ENCODE measurements around the gene ALOX12B. TPM values are rescaled to one million over a fixed set of nuclear protein-coding genes. Genes with fewer than 3 reads are reported as not detected.
"Not testable (repeated sequence)": the region's sequence is repeated elsewhere in the genome, so short reads cannot be mapped to it uniquely, and the experiment has no call there.

Gene ALOX12B
- total RNA-seq, 1 donor from 2014 or later, result 1.4 TPM

- CTCF ChIA-PET, result no interaction called here
- H3K4me3 Mint-ChIP-seq, result no peak overlapping the region
- H3K27ac Mint-ChIP-seq, result no peak overlapping the region
- ATAC-seq (ENCODE audit: low read depth) (no peak), DNase-seq (no peak)
- intact Hi-C loops (cut with micrococcal nuclease), result no loop called here
- no peaks in the 10 kb centered on the region for H3K9me3 Mint-ChIP-seq
- no peaks in the 10 kb centered on the region for H3K4me1 Mint-ChIP-seq
- H3K27me3 Mint-ChIP-seq, result peaks cover 54% of the 10 kb centered on the region
- no peaks in the 10 kb centered on the region for H3K36me3 Mint-ChIP-seq (ENCODE audit: low read depth)
- no peak for TF ChIP-seq CTCF (IDR thresholded peaks at IDR 0.05)
- POLR2A ChIA-PET, result no interaction called here
These were observed 62.2 kb downstream of the ALOX12B start for GRCh38 chr17:8025176-8025911.

- H3K36me3 Mint-ChIP-seq (ENCODE audit: low read depth); intact Hi-C loops (cut with micrococcal nuclease); H3K4me3 Mint-ChIP-seq; H3K4me1 Mint-ChIP-seq; CTCF ChIA-PET; ATAC-seq (ENCODE audit: low read depth); DNase-seq; H3K27ac Mint-ChIP-seq; H3K9me3 Mint-ChIP-seq: not testable (repeated sequence)
- H3K27me3 Mint-ChIP-seq, result peaks cover 56% of the 10 kb centered on the region
- POLR2A ChIA-PET, result interaction anchor here (0.6 kb wide), 1 partner anchor 181 kb away, joined by 5 read pairs; no protein-coding TSS in a partner anchor
These were observed 63.4 kb downstream of the ALOX12B start for GRCh38 chr17:8024161-8024560.

Other genes starting within 250 kb of the ALOX12B start
- 3.2 and 7.1 TPM in 2 replicates for gene TMEM88, start 232.7 kb downstream of the ALOX12B start, total RNA-seq
- 36.0 and 47.9 TPM in 2 replicates for gene NAA38, start 230.2 kb downstream of the ALOX12B start, total RNA-seq
- gene CYB5D1, start 229.7 kb downstream of the ALOX12B start, total RNA-seq, result 5.4 and 6.1 TPM in 2 replicates
- gene CHD3, start 198.9 kb downstream of the ALOX12B start, total RNA-seq, result 103 and 109 TPM in 2 replicates
- 2.5 and 2.8 TPM in 2 replicates for gene RNF227, start 171.4 kb downstream of the ALOX12B start, total RNA-seq
- gene KCNAB3, start 157.9 kb downstream of the ALOX12B start, total RNA-seq, result 10.8 and 12.9 TPM in 2 replicates
- gene TRAPPC1, start 155.8 kb downstream of the ALOX12B start, total RNA-seq, result 129 and 167 TPM in 2 replicates
- gene CNTROB, start 155.5 kb downstream of the ALOX12B start, total RNA-seq, result 23.0 and 24.6 TPM in 2 replicates
- gene GUCY2D, start 85.1 kb downstream of the ALOX12B start, total RNA-seq, result not detected in 2 replicates
- not detected in 2 replicates for gene ALOX15B, start 48.7 kb downstream of the ALOX12B start, total RNA-seq
- not detected in 2 replicates for gene ALOXE3, start 30.8 kb upstream of the ALOX12B start, total RNA-seq
- 0.12 and 0.49 TPM in 2 replicates for gene HES7, start 36.4 kb upstream of the ALOX12B start, total RNA-seq
- gene PER1, start 64.7 kb upstream of the ALOX12B start, total RNA-seq, result 40.7 and 45.0 TPM in 2 replicates
- gene VAMP2, start 75.2 kb upstream of the ALOX12B start, total RNA-seq, result 82.0 and 97.7 TPM in 2 replicates
- 17.3 and 20.9 TPM in 2 replicates for gene TMEM107, start 88.7 kb upstream of the ALOX12B start, total RNA-seq
- gene BORCS6, start 102.5 kb upstream of the ALOX12B start, total RNA-seq, result 12.3 and 12.8 TPM in 2 replicates
- gene AURKB, start 122.9 kb upstream of the ALOX12B start, total RNA-seq, result 1.7 and 3.0 TPM in 2 replicates
- gene CTC1, start 160.3 kb upstream of the ALOX12B start, total RNA-seq, result 121 and 136 TPM in 2 replicates
- 121 and 126 TPM in 2 replicates for gene PFAS, start 161.6 kb upstream of the ALOX12B start, total RNA-seq
- 50.1 and 50.9 TPM in 2 replicates for gene RANGRF, start 201.0 kb upstream of the ALOX12B start, total RNA-seq
- gene SLC25A35, start 207.7 kb upstream of the ALOX12B start, total RNA-seq, result 6.7 and 7.3 TPM in 2 replicates
- not detected in 2 replicates for gene ARHGEF15, start 222.5 kb upstream of the ALOX12B start, total RNA-seq